Measurements from ENCODE around the gene NEGR1. TPM values are rescaled to one million over a fixed set of nuclear protein-coding genes. Genes with fewer than 3 reads are reported as not detected.

The NEGR1 gene
- total RNA-seq, 2 experiments from 2014 or later: not detected

GRCh38 chr1:71743862-71744261 lies 538.5 kb downstream of the NEGR1 start:
- Histone ChIP-seq H2AFZ (ENCODE audit: low read length) (no peak overlapping the region), H3K36me3 (ENCODE audit: insufficient read depth, low read length) (no peaks in the 10 kb centered on the region), H3K79me2 (ENCODE audit: insufficient read depth, low read depth, low read length) (no peaks in the 10 kb centered on the region), H3K9me2 (ENCODE audit: insufficient read depth, low read length) (no peaks in the 10 kb centered on the region), H3K27ac (ENCODE audit: low read depth, low read length, poor library complexity, severe bottlenecking) (no peak overlapping the region), H3K4me2 (ENCODE audit: low read length) (no peak overlapping the region), H3K4me1 (ENCODE audit: insufficient read depth, low read length, poor library complexity, severe bottlenecking) (no peaks in the 10 kb centered on the region), H3K4me3 (ENCODE audit: low read depth, low read length, poor library complexity, severe bottlenecking) (no peak overlapping the region), H4K20me1 (ENCODE audit: insufficient read depth, low read length) (no peaks in the 10 kb centered on the region), H3K9me3 (ENCODE audit: low read length) (no peaks in the 10 kb centered on the region)
- DNase-seq (ENCODE audit: low spot score): no peak
- intact Hi-C loops (cut with micrococcal nuclease; ENCODE audit: unreplicated experiment): no loop called here
- BruUV-seq (replicated peaks): no TSS peak
- ChIA-PET POLR2A (interaction anchor here (0.6 kb wide), 1 partner anchor 761 kb away, joined by 3 read pairs; no protein-coding TSS in a partner anchor), CTCF (ENCODE audit: unreplicated experiment) (no interaction called here)
- TF ChIP-seq EZH2phosphoT487 (IDR thresholded peaks at IDR 0.05; ENCODE audit: borderline replicate concordance, low read depth, low read length): no peak
- no peak for TF ChIP-seq CTCF (conservative IDR thresholded peaks at IDR 0.05; ENCODE audit: low read length)

GRCh38 chr1:71738910-71739309 lies 543.4 kb downstream of the NEGR1 start:
- DNase-seq (ENCODE audit: low spot score): no peak
- Histone ChIP-seq H3K27ac (ENCODE audit: low read depth, low read length, poor library complexity, severe bottlenecking) (no peak overlapping the region), H2AFZ (ENCODE audit: low read length) (no peak overlapping the region), H4K20me1 (ENCODE audit: insufficient read depth, low read length) (no peaks in the 10 kb centered on the region), H3K9me2 (ENCODE audit: insufficient read depth, low read length) (no peaks in the 10 kb centered on the region), H3K79me2 (ENCODE audit: insufficient read depth, low read depth, low read length) (no peaks in the 10 kb centered on the region), H3K4me1 (ENCODE audit: insufficient read depth, low read length, poor library complexity, severe bottlenecking) (no peaks in the 10 kb centered on the region), H3K36me3 (ENCODE audit: insufficient read depth, low read length) (no peaks in the 10 kb centered on the region), H3K4me3 (ENCODE audit: low read depth, low read length, poor library complexity, severe bottlenecking) (no peak overlapping the region), H3K4me2 (ENCODE audit: low read length) (no peak overlapping the region), H3K9me3 (ENCODE audit: low read length) (no peaks in the 10 kb centered on the region)
- TF ChIP-seq EZH2phosphoT487 (IDR thresholded peaks at IDR 0.05; ENCODE audit: borderline replicate concordance, low read depth, low read length): no peak
- TF ChIP-seq CTCF (conservative IDR thresholded peaks at IDR 0.05; ENCODE audit: low read length): no peak
- ChIA-PET POLR2A (interaction anchor here (0.7 kb wide), 1 partner anchor 58 kb away, joined by 3 read pairs; no protein-coding TSS in a partner anchor), CTCF (ENCODE audit: unreplicated experiment) (no interaction called here)
- no TSS peak for BruUV-seq (replicated peaks)
- intact Hi-C loops (cut with micrococcal nuclease; ENCODE audit: unreplicated experiment): no loop called here

GRCh38 chr1:71738256-71738655 lies 544.1 kb downstream of the NEGR1 start:
- Histone ChIP-seq H3K4me3 (ENCODE audit: low read depth, low read length, poor library complexity, severe bottlenecking) (no peak overlapping the region), H3K36me3 (ENCODE audit: insufficient read depth, low read length) (no peaks in the 10 kb centered on the region), H3K9me2 (ENCODE audit: insufficient read depth, low read length) (no peaks in the 10 kb centered on the region), H3K79me2 (ENCODE audit: insufficient read depth, low read depth, low read length) (no peaks in the 10 kb centered on the region), H3K9me3 (ENCODE audit: low read length) (no peaks in the 10 kb centered on the region), H2AFZ (ENCODE audit: low read length) (no peak overlapping the region), H3K27ac (ENCODE audit: low read depth, low read length, poor library complexity, severe bottlenecking) (no peak overlapping the region), H3K4me1 (ENCODE audit: insufficient read depth, low read length, poor library complexity, severe bottlenecking) (no peaks in the 10 kb centered on the region), H3K4me2 (ENCODE audit: low read length) (no peak overlapping the region), H4K20me1 (ENCODE audit: insufficient read depth, low read length) (no peaks in the 10 kb centered on the region)
- no peak for DNase-seq (ENCODE audit: low spot score)
- ChIA-PET CTCF (ENCODE audit: unreplicated experiment) (no interaction called here), POLR2A (no interaction called here)
- intact Hi-C loops (cut with micrococcal nuclease; ENCODE audit: unreplicated experiment): no loop called here
- no peak for TF ChIP-seq EZH2phosphoT487 (IDR thresholded peaks at IDR 0.05; ENCODE audit: borderline replicate concordance, low read depth, low read length)
- no peak for TF ChIP-seq CTCF (conservative IDR thresholded peaks at IDR 0.05; ENCODE audit: low read length)
- no TSS peak for BruUV-seq (replicated peaks)

Measured in OCI-LY7 (cell line).